ENCODE measurements around the gene ZNF827.

DNA sequence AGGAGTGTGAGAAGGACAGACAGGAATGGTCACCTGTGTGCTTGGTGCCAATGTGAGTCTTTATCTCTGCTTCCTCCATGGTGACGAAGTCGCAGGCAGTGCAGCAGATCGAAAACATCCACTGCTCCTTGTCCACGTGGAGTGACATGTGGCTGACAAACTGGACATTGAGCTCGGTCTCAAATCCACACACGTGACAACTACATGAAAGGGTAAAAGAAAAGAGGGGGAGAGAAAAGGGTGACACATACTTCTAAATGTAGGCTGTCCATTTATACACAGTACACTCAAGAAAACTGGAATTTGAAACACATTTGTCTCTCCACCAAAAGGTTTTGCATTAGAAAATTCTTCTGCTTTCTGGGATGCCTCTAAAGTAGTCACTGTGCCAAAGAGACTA is 164.2 kb downstream of the ZNF827 start:
- TF ChIP-seq, protein P1, sequence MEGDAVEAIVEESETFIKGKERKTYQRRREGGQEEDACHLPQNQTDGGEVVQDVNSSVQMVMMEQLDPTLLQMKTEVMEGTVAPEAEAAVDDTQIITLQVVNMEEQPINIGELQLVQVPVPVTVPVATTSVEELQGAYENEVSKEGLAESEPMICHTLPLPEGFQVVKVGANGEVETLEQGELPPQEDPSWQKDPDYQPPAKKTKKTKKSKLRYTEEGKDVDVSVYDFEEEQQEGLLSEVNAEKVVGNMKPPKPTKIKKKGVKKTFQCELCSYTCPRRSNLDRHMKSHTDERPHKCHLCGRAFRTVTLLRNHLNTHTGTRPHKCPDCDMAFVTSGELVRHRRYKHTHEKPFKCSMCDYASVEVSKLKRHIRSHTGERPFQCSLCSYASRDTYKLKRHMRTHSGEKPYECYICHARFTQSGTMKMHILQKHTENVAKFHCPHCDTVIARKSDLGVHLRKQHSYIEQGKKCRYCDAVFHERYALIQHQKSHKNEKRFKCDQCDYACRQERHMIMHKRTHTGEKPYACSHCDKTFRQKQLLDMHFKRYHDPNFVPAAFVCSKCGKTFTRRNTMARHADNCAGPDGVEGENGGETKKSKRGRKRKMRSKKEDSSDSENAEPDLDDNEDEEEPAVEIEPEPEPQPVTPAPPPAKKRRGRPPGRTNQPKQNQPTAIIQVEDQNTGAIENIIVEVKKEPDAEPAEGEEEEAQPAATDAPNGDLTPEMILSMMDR (IDR thresholded peaks at IDR 0.05): no peak
- no peak for TF ChIP-seq POLR2A (IDR thresholded peaks at IDR 0.05)
